Astrocyte of the spinal cord (primary cell): ENCODE measurements around the gene C15orf39.
"Not testable (repeated sequence)": the region's sequence is repeated elsewhere in the genome, so short reads cannot be mapped to it uniquely, and the experiment has no call there.

Source experiments
- DNase-seq: peaks from one replicate; pipeline ENCODE4 v3.0.0; 2011; ENCODE audit warnings: low read depth, low spot score
- H3K4me3 ChIP-seq: 2 replicates; pipeline ENCODE4 v1.5.1; 2011; ENCODE audit warnings: low read depth, mild to moderate bottlenecking, low read length, moderate library complexity
- in situ Hi-C: cut with HindIII; loops from 2 replicates; pipeline ENCODE4 v1.10.0; 2017; ENCODE audit warnings: low sequenced_read_pairs
- TF ChIP-seq, protein P1 (sequence below): IDR thresholded peaks from 2 replicates; pipeline ENCODE4 v1.5.1; 2012; ENCODE audit warnings: low read depth, mild to moderate bottlenecking, low read length, inconsistent platforms

The C15orf39 gene

DNA sequence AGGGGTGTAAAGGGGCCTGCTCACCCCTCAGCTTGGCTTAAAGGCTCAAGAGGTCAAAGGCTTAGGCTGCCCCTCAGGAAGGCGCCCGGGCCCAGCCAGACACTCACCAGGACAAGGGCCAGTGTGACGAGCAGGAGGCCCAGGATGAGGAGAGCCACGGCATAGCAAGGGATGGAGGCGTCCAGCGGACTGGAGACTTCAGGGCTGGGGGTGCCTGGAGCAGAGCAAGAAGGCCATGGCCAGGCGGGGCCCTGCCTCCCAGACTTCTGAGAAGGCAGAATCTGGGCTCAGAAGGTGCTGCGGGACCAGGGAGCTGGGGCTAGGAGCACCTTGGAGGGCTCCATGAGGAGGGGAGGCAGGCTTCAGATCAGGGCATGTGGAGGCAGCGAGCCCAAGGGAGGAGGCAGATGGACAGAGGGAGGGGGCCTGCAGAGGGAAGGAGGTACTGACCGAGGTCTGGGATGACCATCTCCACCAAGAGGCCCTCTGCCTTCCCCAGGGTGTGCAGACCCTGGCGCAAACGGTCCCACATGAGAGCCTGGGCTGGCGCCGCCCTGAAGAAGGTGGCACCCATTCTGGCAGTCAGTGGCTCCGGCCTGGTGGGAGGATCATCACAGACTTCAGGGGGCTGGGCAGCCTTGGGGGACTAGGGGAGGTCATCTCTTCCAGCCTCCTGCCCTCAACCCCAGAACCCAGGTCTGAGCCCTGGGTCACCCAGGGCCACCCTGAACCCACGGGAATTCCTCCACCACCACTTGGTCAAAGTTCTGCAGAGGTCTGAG, 24.5 kb downstream of the C15orf39 start:
- DNase-seq = no peak
- in situ Hi-C loops = no loop called here
- no peak overlapping the region for H3K4me3 ChIP-seq
- TF ChIP-seq, protein P1, sequence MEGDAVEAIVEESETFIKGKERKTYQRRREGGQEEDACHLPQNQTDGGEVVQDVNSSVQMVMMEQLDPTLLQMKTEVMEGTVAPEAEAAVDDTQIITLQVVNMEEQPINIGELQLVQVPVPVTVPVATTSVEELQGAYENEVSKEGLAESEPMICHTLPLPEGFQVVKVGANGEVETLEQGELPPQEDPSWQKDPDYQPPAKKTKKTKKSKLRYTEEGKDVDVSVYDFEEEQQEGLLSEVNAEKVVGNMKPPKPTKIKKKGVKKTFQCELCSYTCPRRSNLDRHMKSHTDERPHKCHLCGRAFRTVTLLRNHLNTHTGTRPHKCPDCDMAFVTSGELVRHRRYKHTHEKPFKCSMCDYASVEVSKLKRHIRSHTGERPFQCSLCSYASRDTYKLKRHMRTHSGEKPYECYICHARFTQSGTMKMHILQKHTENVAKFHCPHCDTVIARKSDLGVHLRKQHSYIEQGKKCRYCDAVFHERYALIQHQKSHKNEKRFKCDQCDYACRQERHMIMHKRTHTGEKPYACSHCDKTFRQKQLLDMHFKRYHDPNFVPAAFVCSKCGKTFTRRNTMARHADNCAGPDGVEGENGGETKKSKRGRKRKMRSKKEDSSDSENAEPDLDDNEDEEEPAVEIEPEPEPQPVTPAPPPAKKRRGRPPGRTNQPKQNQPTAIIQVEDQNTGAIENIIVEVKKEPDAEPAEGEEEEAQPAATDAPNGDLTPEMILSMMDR = no peak

DNA sequence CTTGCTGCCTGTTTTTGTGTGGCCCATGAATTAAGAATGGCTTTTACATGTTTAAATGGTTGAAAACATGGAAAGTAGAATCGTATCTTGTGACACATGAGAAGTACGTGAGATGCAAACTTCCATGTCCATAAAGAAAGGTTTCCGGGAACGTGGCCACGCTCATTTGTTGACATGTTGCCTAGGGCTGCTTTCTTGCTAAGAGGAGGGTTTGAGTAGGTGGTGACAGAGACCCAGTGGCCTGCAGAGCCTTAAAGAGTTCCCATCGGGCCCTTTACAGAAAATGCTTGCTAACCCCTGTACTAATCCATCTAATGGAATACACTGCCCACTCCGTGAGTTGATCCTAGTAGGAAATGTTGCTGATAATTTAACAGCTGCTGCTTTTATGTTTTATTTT, 25.4 kb downstream of the C15orf39 start:
- DNase-seq, in situ Hi-C loops, H3K4me3 ChIP-seq: not testable (repeated sequence)

DNA sequence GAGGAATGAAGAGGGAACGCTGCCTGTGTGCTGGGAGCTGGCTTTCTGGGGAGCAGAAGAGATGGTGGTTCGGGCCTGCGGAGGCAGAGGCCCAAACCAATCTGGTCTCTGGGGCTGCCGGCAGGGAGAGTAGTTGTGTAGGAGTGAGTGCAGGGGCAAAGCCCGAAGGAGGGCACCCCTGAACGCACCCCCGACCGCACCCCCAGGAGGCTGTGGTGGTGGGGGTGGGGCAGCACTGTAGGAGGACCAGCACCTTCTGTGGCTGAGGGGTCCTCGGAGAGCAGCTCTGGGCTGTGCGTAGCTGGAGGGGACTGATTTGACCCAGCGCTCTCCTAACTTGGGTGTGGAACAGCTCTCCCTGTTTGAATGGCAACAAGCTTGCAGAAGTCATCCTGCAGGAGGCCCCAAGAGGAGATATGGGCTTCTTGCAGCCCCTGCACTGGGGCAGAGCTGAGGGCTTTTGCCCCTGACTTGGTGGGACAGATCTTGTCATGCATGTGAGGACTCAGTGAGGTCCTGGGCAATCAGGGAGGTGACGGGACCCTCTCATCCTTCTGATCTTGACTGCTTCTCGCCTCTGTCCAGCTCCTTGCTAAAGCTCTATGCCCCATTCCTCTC, 26.1 kb downstream of the C15orf39 start:
- DNase-seq = no peak
- in situ Hi-C loops = no loop called here
- no peak overlapping the region for H3K4me3 ChIP-seq
- TF ChIP-seq, protein P1 = no peak

DNA sequence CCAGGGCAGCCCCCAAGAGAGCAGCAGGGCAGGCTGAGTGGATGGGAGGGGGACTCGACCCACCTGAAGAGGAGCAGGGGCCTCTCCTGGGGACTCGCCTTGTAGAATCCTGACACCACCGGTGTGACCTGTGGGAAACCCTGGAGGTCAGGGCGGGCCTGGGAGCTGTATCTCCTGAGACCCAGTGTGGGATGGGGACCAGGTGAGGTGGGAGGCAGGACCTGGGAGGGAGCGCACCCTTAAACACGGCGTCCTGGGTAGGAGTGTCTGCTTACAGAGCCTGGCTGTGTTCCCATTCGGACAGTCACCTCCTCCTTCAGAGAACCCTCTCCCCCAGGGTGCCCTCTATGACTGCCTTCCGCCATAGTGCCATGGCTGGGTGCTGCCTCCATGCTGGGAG, 27.1 kb downstream of the C15orf39 start:
- TF ChIP-seq, protein P1 = no peak
- no peak for DNase-seq
- in situ Hi-C loops = no loop called here
- H3K4me3 ChIP-seq = no peak overlapping the region

DNA sequence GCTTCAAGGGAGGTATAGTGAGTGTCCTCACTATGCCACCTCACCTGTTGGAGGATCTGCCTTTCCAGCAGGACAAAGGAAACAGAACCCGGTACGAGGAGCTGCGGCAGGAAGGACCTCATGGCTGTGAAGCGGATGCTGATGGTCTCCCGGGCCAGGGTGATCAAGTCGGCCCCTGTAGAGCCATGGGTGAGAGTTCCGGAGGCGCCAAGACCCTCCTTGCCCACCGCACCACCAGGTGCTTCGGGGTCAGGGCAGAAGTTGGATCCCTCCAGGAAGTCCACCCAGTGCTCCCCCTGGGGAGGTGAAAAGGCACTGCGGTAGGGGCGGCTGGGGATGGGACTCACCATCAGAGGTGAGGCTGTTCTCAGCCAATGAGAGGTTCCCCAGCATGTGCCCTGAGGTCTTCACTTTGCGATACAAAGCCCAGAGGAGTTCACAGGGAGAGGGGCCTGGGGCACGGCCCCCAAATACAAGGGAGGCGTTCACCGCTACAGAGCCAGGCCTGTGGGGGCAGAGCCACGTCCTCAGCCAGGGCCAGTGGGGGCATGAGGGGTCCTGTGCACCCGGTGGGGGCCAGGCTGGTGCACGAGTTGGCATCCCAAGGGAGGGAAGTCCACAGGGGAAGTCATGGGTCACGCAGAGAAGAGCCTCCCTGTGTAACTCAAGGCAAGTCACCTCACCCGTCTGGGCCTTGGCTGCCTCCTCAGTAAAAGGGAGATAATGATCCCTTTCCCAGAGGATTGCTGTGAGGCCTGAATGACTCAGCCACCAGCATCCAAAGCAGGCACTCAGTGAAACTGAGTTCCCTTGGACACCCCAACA, 27.7 kb downstream of the C15orf39 start:
- in situ Hi-C loops = no loop called here
- DNase-seq = no peak
- TF ChIP-seq, protein P1 = no peak
- no peak overlapping the region for H3K4me3 ChIP-seq

DNA sequence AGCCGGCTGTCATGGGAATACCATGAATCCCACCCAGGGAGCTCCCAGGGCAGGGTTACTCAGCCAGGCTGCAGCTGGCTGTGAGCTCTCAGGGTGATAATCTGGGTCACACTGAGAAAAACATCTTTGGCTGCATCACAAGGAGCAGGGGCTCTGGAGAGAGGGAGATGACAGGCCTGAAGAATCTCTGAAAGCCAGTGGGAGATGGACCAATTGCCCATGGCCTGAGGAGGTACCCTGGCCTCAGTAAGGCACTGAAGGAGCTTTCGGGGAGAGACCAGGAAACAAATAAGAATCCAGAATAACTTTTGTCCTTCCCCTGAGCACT, 28.3 kb downstream of the C15orf39 start:
- H3K4me3 ChIP-seq = no peak overlapping the region
- TF ChIP-seq, protein P1 = no peak

More for the DNA sequence above, 28.3 kb downstream of the C15orf39 start:
- DNase-seq = no peak
- in situ Hi-C loops = no loop called here
